Smooth muscle cell of the pulmonary artery (primary cell): ENCODE results near the gene ASCL3. TPM values are rescaled to one million over a fixed set of nuclear protein-coding genes. Genes with fewer than 3 reads are reported as not detected.

Experiments
- total RNA-seq: library from RNA; depleted of rRNA; stranded (reverse); fragments of >200 nt; gene quantifications from 2 replicates; pipeline ENCODE4 v1.2.3, GENCODE V29; 2014

ASCL3 gene, protein sequence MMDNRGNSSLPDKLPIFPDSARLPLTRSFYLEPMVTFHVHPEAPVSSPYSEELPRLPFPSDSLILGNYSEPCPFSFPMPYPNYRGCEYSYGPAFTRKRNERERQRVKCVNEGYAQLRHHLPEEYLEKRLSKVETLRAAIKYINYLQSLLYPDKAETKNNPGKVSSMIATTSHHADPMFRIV
- total RNA-seq, result not detected in 2 replicates

DNA sequence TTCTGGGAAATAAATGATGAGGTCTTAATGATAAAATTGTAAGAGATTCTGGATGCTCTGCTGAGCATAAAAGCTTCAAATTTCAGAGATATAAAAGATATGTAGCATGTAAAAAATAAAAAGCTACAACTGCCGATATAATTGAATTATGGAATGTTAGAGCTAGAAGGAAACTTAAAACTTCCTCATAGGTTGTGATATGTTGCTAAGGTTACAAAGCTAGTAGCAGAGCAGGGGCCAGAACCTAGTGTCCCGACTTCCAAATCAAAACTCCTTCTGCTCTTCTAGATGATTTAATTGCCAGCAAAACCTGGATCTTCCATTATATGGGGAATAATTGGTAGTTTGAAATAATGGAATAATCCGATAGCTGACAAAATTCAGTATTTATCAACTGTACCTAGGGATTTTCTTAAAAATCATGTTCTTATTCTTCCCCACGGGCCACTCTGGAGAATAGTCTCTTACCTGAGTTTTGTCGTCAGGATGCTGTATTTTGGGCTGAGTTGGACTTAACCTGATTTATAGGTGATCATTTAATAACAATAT lies at the start of gene ASCL3:
Gene ASCL3, minus strand, starts transcription at position 499 of the 549 bp plus-strand sequence. CDS start 4,855 bp downstream, outside the sequence.

DNA sequence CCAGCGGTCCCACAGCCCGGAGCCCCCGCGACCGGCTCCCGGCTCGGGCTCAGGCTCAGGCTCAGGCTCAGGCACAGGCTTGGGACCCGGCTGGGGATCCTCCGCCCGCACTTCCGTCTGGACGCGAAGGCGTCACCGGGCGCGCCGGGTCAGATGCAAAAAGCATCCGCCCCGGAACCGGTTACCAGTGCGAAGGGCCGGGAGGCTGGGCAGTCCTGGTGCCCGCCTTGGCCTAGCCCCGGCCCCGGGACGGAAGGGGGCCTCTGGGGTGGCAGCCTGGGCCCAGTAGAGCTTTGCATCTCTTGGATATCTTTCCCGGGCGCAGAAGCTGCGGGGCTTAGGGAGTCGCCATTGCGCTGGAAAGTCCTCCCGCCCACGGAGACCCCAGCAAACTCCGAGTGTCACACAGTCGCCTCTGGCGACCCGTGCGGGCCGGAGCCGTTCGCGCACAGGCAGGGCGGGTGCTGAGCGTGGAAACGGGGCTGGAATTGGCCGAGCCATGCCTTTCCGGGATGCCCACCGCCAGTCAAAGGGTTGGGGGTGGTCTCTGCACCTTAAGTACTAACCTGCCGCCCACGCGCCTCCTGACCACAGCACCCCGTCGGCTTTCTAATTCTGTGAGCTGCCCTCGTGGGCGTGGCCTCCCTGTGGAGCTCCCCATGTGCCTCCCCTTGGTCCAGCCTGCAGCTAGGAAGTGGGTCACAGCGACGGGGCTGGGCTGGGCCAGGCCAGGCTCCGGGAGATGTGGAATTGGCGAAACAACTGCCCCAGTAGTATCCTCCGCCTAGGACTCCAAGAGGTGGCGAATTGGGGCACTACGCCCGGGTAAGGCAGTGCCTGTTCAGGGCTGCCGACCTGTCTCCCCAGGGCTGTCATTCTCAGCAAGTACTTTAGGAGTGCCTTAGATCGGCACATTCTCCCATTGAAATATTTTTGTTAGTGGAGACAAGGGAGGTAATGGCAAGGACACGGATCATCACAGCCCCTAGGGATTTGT lies 21.8 kb upstream of the ASCL3 start, which contains the start of gene TMEM9B:
Gene TMEM9B, minus strand, starts transcription at position 119 of the 997 bp plus-strand sequence. CDS start 129 bp downstream, outside the sequence.

DNA sequence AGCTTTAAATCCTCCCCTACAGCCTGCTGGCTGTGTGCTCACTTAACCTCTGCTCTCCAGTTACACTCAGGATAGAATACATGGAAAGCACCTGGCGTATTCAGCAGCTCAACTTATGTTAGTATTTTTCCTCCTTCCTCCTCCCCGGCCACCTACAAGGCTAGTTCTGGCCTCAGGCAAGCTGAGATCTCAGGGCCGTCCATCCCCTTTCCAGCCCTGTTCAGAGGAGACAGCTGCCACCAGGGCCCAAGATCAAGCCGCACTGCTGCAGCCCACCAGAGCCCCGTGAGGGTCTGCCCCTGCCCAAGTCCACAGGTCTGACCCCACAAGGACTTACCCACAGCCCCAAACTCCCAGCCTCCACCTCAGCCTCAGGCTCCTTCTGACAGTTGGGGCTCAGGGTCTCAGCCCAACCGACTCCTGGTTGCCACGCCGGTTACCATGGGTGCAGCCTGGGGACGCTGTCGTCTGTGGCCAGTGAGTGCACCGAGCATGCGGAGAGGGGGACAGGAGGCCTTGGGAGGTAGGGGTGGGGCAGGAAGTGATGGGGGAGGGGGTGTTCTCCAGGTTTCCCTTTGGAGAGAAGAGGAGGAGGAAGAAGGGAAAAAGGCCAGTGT lies 10.1 kb downstream of the ASCL3 start, which contains the start of gene C11orf16:
Gene C11orf16, minus strand, starts transcription at position 384 of the 617 bp plus-strand sequence. CDS start 639 bp downstream, outside the sequence.

DNA sequence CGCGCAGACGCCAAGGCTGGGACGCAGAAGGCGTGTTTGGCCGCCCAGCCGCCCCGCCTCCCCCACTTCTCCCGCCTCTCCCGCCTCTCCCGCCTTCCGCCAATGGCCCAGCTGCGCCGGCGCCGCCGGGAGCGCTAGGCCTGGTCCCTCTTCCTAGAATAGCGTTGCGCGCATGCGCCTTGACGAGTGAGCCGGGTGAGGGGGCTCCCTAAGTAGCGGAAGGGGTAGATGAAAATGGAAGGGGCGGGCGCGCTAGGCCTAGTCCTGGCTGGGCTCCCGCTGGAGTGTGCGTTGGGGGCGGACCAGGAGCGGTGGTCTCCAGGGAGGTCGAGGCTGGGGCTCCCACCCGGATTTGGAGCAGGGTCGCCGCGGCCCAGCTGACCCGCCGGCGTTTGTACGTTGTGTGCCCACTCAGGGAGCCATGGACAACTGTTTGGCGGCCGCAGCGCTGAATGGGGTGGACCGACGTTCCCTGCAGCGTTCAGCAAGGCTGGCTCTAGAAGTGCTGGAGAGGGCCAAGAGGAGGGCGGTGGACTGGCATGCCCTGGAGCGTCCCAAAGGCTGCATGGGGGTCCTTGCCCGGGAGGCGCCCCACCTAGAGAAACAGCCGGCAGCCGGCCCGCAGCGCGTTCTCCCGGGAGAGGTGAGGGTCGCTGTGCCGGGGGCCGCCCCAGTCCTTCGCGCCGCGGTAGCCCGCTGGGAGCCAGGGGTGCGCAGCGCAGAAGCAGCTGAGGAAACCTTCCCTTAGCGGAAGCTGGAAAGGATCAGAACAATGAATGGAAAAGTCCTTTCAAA lies 31.6 kb downstream of the ASCL3 start, which contains the start of gene AKIP1:
Gene AKIP1, plus strand, starts transcription at position 161 of the 795 bp plus-strand sequence. Its CDS starts 261 bp downstream, at position 422.

Other genes starting within 250 kb of the ASCL3 start
- 26.9 and 27.7 TPM in 2 replicates for gene AKIP1, start 31.8 kb downstream of the ASCL3 start, total RNA-seq
- gene C11orf16, start 10.1 kb downstream of the ASCL3 start, total RNA-seq, result not detected in 2 replicates
- 44.3 and 49.7 TPM in 2 replicates for gene TMEM9B, start 21.4 kb upstream of the ASCL3 start, total RNA-seq
- 6.8 and 12.7 TPM in 2 replicates for gene NRIP3, start 61.0 kb upstream of the ASCL3 start, total RNA-seq
- 1.3 and 2.0 TPM in 2 replicates for gene SCUBE2, start 148.6 kb upstream of the ASCL3 start, total RNA-seq